ENCODE results near the gene MEX3A. TPM values are rescaled to one million over a fixed set of nuclear protein-coding genes. Genes with fewer than 3 reads are reported as not detected.

MEX3A gene
- total RNA-seq, 1 donor from 2014 or later: 0.24 TPM

DNA sequence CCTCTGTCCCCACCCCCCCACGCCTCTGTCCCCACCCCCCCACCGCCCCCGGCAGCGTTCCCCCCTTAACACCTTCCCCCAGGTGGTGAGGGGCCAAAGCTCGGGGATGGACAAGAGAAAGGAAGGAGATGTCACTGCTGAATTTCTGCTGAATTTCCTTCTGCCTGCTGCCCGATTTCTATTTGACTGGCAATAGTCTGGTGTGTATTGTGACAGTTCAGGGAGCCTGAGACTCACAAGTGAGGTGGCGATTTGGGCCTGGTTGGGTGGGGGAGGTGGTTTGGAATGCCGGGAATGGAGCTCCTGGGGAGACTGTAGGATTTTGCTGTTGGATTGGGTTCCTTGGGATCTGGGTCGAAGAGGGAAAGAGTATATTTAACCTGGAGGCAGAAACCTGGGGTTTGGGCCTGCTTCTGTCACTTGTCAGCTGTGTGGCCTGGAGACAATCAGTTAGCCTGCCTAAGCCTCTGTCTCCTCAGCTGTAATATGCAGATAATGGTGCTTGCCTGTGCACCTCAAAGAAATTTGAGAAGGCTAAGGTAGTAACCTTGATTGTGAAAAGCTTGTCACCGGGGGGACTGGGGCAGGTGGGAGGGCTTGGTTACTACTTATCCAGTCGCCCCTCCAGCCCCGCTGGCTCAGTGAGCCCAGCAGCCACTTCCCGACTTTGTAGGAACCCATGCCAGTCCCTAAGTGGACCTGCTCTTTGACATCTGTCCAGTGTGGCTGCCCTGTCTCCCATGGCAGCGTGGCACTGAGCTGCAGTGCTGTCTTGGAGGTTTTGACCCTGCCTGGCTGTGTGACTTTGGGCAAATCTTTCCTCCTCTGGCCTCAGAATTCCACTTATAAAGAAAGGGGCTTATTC is 24.6 kb upstream of the MEX3A start:
- ATAC-seq (peak; percentile 20), DNase-seq (ENCODE audit: missing footprints) (no peak)
- intact Hi-C loops (cut with DNase I): loop anchor here (1.0 kb wide), 1 partner anchor 17 kb away; no protein-coding TSS in a partner anchor

DNA sequence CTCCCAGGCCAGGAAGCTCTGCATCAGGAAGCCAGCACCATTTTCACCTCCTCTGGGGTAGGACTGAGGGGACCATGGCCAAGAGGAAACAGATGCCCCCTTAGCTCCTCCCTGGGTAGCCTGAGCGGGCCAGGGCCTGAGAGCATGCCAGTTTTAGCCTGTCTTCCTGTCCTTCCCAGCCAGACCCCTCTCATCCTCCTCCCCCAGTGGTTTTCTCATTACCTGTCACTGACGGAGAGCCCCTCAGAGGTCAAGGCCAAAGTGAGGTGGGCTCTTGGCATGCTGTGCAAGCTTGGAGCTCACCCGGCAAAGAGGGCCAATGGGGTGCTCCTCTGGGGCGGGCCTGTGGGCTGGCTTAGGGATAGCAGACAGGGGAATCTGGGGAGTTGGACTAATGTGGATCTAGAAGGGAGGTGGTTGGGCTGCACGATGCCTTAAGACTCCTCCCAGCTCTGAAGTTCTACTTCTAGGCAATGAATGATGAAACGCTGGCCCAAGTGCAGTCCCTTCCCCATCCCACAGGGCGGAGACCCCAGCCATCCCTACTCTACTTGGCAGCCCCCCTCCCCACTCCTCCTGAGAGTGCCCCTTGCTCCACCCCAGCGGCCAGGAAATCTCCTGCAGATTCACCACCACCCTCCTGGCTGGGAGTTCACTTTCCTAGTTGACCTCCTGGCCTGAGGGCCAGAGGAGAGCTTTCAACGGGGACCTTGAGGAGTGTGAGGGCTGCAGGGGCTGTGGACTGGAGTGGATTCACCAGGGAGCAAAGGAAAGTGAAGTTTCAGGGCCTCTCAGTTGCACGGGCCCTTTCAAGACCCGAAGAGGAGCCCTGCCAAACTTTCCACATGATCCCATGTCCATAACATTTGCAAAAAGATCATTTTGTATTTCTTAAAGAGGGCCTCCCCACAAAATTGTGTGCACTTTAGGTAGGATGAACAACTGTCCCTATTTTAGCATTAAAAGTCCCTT is 22.9 kb upstream of the MEX3A start:
- ATAC-seq (no peak), DNase-seq (ENCODE audit: missing footprints) (no peak)
- intact Hi-C loops (cut with DNase I): no loop called here

DNA sequence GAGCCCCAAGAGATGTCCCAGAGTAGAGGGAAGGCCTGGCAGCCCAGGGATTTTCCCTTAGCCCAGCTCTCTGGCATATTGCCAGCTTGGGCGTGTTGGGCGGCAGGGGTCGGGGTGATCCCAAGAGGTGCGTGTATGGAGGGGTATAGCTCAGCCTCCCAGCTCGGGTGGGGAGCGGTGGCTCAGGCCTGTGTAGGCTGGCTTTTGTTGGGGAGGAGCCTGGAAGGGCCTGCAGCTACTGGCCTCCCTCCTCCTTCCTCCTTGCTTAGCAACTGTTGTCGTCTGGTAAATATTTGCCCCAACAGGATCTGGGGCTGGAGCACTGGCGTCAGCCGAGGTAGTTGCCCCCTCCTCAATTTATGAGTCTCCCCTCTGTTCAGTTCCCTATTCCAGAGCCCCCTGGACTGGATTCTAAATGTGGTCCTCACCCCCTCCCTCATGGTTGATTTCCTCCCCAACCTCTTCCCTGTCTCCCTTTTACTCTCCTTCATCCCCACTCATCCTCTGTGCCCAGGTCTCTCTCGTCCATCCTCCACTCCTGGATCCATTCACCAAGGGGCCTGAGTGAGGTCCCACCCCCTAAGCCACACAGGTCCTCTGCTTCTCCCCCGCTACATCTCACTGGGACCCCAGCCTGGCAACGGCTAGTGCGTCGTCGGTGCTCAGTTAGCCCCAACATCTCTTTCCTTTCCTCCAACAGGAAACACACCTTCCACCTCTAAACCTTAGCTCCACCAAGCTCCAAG is 22.0 kb upstream of the MEX3A start:
- intact Hi-C loops (cut with DNase I): no loop called here
- DNase-seq (ENCODE audit: missing footprints): peak; percentile 88
- peak; percentile 66 for ATAC-seq

DNA sequence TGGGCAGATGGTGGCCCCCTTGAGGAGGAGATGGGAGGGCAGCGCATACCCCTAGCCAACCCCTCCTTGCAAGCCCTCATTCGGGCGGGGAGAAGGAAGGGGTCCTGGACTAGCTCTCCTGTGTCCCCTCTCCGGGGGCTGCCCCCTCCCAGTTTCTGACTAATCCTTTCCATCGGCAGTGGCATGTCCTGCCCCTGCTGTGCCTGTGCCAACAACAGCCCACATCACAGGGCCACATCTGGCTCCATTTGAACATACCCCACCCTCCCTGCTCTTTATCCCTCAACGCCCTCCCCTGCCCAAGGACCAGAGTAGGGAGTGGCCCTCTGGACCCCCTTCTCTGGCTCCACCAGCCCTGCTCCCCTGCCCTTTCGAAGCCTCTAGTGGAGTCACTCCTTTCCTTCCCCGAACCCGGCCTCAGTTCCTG is 21.3 kb upstream of the MEX3A start:
- intact Hi-C loops (cut with DNase I): no loop called here
- ATAC-seq (no peak), DNase-seq (ENCODE audit: missing footprints) (no peak)

DNA sequence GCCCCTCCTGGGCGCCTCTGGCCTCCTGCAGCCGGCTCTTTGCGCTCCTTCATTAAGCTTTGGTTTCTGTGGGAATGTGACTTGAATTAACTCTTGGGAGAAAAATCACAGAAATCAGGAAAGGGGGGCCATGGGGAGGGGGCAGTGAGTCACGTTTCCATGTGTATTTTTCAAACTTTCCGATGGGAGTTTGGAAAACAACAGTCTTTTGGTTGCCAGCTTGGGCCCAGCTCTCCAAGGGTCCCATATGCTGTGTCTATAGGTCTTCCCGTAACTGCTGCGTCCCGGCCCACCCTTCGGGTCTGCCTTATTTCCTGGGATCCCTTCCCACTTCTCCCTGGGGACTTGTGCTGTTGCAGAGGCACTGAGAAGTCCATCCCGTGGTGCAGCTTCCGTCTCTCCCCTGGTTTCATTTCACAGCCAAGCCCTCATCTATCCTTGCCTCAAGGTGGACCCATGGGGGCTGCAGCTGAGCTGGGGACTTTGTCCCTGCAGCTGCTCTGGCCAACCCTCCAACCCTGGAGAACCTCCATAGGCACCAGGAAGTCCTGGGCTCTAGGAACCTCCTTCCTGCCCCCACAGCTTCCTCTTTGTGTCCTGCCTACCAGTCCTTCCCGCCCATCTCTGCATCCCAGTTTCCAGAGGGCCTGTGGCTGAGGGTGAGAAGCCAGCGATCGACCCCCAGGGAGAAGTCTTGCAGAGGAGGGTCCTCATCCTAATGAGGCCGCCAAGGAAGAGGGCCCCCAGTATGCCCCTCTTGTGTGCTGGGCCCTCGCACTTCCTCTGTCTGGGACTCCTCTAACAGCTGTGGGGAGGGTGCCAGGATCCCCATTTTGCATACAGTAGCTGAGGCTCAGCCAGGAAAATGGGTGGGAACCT is 20.6 kb upstream of the MEX3A start:
- intact Hi-C loops (cut with DNase I): no loop called here
- no peak for ATAC-seq
- DNase-seq (ENCODE audit: missing footprints): no peak

DNA sequence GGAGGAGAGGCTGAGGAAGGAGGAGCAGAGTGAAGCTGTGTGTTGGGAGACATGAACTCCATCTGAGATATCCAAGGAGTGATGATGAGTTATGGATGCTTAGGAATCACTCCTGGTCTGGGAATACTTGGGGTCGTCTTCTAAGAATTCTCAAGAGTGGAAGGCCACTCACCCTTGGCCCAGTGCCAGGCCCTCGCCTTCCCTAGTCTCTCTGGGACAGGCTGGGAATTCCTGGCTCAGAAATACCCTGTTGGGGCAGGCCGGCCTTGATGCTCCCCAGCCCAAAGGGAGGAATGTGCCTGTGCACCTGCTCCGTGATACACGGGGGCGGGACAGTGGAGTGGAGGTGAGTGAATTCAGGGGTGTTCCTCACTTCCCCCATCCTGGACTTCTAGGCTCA is 19.6 kb upstream of the MEX3A start:
- no peak for ATAC-seq
- intact Hi-C loops (cut with DNase I): no loop called here

DNA sequence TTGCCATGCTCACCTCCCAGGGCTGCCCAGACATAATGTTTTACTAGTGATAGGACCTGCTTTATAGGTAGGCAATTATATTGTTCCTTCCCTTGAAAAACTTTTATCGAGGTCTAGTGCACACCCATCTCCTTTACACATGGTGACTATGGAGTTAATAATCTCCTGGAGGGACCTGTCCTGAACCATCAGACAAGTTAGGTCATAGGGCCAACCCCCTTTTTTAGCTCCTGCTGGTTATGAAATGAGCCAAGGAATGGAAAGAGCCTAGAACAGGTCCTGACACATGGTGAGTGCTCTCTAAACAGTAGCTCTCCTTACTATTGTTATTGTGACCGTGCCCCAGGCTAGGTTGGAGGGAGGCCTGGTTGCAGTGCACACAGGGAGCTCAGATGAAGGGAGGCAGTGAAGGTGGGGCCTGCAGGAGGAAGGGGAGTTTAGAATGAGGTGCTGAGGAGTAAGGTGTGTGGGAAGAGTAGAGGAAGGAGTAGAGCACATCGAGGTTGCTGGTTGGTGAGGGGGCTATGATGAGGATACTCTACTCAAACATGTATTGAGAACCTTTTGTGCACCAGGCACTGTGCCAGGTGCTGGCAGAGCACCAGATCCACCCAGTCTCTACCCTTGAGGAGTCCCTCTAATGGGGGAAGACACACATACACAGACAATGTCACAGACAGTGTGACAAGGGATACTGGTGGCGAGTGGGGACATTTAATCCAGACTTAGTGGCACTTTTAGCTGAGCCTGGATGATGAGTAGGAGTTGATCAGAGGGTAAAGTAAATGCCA is 18.1 kb upstream of the MEX3A start:
- ATAC-seq (no peak), DNase-seq (ENCODE audit: missing footprints) (no peak)
- intact Hi-C loops (cut with DNase I): no loop called here

More for the DNA sequence above, 19.6 kb upstream of the MEX3A start:
- DNase-seq (ENCODE audit: missing footprints): no peak

DNA sequence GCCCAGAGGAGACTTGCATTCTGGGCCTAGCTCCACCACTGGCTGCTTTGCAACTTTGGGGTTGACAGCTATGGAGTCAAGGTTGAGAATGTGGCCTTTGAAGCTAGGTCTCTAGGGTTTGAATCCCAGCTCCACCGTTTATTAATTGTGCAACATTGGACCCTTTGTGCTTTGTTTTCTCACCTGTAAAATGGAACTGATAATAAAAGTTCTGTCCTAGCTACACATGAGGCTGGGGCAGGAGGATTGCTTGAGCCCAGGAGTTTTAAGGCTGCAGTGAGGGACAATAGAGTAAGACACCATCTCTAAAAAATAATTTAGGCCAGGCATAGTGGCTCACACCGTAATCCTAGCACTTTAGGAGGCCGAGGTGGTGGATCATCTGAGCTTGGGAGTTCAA is 17.0 kb upstream of the MEX3A start:
- intact Hi-C loops (cut with DNase I): no loop called here
- ATAC-seq (no peak), DNase-seq (ENCODE audit: missing footprints) (no peak)

DNA sequence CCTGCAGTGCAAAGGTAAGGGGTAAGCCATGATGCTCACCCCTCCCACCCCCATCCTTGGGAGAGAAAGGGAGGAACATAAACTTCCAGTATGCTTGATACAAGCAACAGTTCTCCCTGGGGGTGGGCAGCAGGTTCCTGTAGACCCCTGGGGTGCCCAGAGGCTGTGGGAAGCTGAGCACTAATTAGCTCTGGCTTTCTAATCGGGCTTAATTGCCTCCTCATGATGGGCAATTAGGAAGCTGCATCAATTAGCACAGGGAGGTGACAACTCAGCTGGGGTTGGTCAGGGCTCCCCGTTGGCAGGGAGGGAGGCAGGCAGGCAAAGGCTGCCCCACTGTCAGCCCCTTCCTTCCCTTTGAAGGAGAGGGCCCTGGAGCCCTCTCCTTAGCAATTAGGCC is 16.5 kb upstream of the MEX3A start:
- intact Hi-C loops (cut with DNase I): no loop called here
- ATAC-seq (no peak), DNase-seq (ENCODE audit: missing footprints) (no peak)

DNA sequence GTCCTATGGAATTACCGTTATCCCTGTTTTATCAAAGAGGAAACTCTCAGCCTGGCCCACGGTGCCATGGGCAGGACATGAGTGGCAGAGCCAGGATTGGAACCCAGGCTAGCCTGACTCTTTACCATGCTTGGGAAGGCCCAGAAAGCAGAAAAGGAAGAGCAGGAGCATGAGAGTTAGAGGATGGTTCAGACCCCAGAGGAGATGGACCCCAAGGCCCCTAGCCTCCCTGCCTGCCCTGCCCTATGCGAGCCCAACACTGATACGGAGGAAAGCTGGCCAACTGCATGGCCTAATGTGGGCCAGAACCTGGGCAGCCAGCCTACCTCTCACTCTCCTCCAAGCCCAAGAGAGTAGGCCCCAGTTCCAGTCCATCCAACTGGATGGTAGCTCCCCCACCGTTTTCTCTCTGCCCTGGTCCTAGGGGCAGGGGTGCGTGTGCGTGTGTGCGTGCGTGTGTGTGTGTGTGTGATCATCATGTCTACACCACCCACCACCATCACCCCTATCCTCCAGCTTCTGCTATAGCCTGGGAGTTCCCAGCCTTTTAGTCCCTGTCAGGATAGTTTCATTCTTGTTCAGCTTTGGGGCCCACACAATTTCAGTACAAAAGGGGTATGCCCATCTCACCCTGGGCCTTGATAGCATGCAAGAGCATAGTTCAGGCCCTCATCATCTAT is 15.4 kb upstream of the MEX3A start:
- DNase-seq (ENCODE audit: missing footprints): no peak
- intact Hi-C loops (cut with DNase I): no loop called here
- ATAC-seq: no peak

DNA sequence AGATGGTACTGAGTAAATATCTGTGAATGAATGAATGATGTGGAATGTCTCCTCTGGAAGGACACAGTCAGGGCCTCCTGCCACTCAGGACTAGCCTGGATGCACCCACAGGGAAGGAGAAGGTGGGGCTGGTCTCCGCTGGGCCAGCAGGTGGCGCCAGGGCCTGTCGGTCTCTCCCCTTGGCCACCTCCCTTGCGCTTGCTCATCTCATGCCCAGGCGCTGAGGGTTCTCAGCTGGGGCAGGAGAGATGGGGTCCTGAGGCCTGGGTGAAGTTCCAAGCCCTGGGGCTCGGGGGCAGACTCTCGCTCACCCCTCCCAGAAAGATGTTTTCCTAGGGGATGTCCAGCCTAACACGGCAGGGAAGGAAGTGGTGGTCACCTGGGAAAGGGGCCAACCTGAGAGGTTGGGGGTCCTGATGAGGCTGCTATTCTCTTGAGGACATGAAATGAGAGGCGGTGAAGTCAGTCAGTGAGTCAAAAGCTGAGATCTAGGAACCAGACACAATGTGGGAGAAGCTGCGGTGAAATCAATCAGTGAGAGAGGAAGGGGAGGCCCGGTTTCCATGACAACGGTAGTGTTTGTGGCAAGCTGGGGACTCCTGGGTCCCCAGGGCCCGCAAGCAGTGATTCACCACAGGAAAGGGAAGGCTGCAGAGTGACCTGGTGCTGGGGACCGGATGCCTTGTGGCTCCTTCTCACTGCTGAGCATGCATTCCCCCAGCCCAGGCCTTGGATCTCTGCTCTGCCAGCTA is 14.6 kb upstream of the MEX3A start:
- ATAC-seq: peak; percentile 96
- intact Hi-C loops (cut with DNase I): loop anchor here (1.0 kb wide), 1 partner anchor 33 kb away; no protein-coding TSS in a partner anchor
- peak; percentile 95 for DNase-seq (ENCODE audit: missing footprints)

DNA sequence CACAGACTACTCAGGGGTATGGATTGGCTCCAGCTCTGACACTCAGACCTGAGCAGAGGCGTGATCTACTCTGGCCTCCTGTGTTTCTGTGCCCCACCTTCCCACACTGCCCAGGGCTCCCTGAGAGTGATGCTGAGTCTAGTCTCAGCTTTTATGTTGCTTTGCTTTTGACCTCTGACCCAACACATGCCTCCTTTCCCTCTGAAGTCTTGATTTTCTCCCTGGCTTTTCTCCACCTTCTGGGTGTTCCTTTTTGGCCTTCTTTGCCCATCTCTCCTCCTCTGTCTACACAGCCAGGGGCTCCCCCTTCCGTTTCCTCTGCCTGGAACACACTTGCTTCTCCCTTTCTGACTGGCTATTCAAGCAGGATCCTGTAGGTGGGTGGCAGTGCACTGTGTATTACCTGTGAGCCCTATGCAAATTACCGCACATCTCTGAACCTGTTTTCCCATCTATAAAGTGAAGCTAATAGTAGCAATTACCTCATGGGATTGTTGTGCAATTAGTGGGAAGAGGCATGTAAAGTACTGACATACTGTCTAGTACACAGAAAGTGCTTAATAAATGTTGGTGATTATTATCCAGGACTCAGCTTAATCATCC is 13.7 kb upstream of the MEX3A start:
- DNase-seq (ENCODE audit: missing footprints): no peak
- no peak for ATAC-seq
- intact Hi-C loops (cut with DNase I): loop anchor here (1.0 kb wide), 1 partner anchor 34 kb away; no protein-coding TSS in a partner anchor

DNA sequence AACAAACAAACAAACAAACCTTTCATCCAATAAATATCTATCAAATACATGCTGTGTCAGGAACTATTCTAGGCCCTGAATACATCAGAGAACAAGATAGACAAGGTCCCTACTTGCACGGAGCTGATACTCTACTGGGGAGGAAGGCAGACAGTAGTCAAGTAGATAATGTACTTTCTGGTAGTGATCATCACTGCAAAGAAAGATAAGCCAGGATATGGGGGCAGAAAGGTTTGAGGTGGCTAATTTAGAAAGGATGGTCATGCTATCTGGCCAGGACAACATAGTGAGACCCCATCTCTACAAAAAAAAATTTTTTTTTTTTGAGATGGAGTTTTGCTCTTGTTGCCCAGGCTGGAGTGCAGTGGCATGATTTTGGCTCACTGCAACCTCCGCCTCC is 9.3 kb upstream of the MEX3A start:
- intact Hi-C loops (cut with DNase I): no loop called here
- DNase-seq (ENCODE audit: missing footprints): no peak
- ATAC-seq: no peak

DNA sequence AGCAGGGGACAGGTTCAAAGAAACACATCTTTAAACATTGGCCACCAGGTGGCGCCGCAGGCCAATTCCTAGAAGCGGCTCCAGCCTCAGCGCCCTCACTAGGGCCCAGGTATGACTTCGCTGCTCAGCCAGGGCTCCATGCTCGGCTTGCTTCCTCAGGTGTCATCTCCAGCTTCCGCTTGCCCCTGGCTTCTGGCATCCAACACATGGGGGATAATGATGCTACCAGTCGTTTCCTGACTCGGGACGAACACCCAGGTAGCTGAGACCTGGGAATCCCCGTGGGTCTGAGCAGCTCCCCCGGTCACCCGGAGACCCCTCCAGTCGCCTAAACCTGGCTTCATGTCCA is 8.5 kb upstream of the MEX3A start:
- ATAC-seq (peak; percentile 80), DNase-seq (ENCODE audit: missing footprints) (peak; percentile 93)
- intact Hi-C loops (cut with DNase I): loop anchor here (1.0 kb wide), 2 partner anchors 39 to 134 kb away; no protein-coding TSS in a partner anchor

DNA sequence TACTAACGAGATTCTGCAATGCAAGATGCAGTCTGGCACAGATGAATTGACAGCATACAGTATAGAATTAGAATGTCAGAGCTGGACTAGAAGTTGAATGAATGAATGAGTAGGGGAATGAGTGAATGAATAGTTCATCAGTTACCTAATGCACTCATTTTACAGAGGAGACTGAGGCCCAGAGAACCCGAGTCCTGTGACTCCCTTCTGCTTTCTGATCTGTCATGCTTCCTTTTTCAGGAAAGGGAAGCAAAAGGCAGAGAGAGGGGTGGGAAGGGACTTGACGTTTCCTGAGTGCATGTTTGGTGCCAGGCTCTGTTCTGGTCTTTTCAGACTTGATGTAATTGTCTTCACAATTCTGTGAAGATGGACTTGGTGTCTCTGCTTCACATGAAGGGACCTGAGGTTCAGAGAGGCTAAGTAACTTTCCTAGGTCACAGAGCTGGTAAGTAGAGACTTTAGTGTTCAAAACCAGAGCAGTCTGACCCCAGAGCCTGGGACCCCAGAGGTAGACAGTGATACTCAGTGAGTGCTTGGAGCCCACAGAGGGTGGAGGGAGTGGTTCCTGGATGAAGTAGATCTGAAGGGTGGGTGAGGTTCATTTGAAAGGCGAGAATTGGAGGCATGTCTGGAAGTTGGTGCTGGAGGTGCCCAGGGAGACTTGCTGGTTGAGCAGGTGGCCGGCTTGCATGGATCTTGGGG is 8.0 kb upstream of the MEX3A start:
- intact Hi-C loops (cut with DNase I): loop anchor here (1.0 kb wide), 2 partner anchors 40 to 135 kb away; no protein-coding TSS in a partner anchor
- no peak for DNase-seq (ENCODE audit: missing footprints)
- ATAC-seq: peak; percentile 18
